Iris pigment epithelial cell (primary cell): Measurements from ENCODE around the gene CAMK1D.

Experiments used
- DNase-seq: peaks from one replicate; pipeline ENCODE4 v3.0.0-alpha.2; 2011; ENCODE audit warnings: low read depth

The CAMK1D gene

DNA sequence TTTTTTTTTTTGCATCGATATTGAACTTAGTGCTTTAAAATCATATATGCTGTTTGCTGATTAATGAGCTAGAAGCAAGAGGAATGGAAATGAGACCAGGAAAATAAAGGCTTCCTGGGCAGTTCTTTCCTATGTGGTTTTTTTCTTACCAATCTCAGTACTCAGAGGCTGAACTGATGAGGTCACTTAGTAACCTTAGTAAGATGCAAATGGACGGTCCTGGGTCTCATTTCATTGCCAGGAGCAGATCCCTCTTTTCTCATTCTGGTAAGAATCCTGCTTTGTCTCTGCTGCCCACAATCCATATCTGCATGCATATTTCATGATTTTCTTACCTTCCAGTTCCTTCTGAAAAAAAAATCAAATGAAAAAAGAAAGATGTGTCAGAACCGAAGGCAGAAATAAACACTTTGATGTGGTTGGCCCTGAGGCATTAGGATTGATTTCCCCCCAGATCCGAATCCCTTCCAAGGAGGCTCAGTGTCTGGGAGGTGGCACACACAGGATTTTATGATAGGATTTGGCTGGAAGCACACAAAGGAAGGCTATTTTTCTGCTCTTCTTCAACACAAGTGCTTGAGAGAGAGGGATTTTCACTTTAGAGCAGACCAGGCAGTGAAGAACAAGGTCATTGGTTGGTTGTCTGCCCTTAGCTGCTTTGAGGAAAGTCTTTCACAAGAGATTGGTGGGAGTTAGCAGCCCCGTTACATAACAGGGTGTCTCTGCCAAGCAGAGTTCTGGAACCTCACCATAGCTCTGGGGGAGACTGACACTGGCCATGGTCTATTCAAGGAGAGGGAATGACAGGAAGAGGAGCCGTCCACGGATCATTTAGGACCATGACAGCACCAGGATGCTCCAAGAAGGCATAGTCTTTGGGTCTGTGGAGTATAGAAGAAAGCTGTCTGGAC lies 150.0 kb downstream of the CAMK1D start:
- DNase-seq, result peak; percentile 14

DNA sequence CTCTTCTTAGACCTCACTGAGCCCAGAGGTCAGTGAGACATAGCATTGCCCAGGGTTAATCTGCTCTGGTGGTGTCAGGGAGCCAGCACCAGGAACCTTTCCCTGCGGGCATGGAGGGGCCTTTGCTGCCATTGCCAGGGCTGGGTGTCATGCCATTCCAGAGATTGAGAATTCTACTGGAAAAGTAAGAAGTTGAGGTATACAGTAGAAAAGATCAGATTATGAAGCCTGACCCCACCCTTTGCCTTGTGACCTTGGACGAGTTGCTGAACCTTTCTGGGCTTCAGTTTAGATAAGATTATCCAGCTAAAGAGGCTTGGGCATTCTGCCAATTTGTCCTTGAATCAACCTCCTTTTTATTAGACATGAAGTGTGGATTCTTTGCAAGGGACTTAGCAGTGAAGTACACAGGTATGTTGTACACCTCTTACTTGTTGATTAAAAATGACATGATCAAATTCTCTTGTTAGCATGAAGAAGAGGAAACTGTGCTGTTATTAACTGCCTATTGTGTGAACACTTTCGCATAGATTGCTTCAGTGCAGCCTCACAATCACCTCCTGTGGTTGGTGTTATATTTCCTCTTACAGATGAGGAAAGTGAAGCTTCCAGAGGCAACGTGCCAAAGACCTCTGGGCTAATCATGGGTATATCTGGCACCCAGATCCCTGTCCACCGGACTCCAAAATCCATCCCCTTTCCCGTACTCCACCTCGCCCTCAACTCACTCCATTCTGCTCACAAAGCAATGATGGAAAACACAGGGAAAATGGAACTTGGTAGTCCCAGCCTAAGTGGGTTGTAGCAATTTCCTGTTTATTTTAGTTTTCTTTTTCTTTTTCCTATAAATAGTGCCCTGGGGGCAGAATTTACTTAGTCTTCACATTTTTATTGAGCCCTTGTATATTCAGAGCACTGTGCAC lies 151.3 kb downstream of the CAMK1D start:
- DNase-seq, result peak; percentile 17

DNA sequence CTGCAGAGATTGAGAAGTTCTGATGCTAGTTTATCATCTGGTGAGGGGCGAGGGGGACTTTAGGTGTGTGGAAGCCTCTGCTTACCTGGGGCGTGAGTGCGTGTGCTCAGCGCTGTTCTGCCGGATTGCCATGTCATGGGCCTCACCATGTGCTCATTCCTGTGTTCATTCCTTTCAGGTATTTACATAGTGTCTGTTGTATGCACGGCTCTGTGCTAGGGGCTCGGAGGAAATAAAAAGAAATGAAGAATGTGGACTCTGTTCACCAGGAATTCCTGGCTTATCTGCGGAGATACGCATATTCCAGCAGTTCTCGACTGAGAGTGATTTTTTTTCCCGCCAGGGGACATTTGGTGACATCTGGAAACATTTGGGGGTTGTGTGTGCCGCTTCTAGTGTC lies 152.0 kb downstream of the CAMK1D start:
- no peak for DNase-seq

DNA sequence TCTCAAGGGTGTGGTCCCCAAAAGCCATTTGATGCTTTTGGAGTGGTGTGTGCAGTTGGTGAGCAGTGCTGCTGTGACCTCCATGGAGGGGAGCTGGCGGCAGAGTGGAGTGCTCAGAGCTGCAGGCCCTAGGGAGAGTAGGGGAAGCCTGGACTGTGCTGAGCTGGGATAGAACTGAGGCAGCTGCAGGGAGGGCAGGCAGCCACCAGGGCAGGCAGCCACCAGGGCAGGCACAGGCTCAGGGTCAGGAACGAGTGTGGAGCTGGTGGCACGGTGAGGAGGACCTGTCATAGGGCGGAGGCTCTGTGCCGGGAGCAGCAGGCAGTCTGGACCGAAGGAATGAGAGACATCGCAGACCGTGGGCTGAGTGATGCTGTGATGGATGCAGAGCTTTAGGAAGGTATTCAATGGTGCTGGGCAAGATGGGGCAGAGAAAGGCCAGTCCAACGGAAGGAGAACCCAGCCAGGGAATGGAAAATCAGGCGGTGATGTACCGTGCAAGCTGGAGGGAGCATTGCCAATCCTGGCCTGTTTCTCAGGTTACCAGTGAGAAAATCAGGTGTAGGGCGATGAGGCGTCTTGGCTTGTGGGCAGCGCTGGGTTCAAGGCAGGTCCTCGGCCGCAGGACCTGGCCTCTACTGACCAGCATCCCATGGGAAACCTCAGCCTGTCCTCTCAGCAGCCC lies 152.6 kb downstream of the CAMK1D start:
- DNase-seq, result no peak

DNA sequence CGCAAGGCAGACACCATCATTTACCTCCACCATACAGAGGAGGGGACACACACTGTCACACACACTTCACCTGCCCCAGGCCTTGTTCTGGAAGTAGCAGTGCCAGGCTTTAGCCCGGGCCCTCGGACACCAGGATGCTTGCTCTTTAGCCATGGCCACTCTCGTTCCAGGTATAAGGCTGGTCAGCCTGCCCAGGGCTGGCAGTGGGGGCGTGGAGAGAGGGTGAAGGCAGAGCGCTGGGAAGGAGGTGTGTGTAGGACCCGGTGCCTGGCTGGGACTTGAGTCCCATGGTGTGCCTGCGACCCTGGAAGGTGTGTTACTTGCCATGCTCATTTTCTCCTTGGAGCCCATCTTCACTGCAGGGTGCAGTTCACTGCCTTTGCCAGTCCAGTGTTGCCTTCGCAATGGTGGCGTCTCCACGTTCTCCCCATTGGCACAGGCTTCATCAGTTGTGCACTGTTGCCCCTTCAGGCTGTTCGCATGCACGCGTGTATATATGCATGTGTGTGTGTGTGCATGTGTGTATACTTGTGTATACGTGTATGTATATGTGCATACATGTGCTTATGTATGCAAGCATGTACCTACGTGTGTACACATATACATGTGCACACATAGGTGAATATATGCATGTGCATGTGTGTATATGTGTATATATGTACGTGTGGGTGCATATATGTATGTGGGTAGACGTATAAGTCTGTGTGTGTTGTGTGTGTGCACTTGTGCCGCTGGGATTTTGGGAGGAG lies 153.4 kb downstream of the CAMK1D start:
- no peak for DNase-seq

DNA sequence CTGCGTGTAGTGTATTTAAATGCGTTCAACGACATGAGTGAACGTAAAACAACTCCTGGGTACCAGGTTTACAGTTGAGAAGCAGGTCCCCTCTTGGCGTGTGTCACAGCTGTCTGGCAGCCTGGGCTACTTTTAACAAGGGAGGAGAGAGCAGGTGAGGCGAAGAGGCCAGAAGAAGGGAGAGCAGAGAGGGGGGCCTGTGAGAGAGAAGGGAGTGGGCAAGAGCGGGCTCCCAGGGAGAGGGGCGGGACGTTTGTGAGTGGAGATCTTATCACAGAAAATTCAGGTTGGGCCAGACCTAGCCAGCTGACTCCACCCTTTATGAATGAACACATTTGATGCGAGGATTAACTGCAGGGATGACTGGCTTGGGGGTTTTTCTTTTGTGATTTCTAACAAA lies 154.0 kb downstream of the CAMK1D start:
- DNase-seq, result no peak

DNA sequence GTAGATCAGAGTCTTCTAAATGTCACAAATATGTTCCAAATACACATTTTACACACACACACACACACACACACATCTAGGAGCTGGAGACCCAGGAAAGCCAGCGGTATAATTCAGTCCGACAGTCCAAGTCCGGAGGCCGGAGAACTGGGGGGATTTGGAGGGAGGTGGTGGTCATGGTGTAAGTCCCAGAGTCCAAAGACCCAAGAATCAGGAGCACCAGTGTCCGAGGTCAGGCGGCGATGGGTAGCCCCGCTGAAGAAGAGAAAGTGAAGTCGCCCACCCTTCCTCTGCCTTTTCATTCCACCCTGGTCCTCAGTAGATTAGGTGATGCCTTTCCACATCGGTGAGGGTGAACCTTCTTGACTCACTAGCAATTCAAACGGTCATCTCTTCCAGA lies 154.8 kb downstream of the CAMK1D start:
- DNase-seq, result no peak

DNA sequence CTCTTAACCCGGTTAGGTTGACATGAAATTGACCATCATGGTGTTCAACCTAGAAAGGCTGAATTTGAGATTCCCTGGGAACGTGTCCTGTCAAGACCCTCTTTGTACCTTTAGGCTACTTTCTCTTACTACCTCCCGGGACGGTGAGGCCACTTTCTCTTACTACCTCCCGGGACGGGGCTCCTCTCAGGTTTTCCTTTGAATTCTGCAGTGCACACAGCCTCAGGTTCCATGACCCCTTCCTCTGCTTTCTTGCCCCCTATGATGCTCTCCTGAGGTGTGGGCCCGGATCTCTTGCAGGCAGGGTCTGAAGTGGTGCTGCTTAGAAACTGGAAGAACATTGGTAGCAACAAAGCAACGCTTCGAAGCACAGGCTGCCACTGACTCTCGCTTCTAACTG lies 155.3 kb downstream of the CAMK1D start:
- no peak for DNase-seq

DNA sequence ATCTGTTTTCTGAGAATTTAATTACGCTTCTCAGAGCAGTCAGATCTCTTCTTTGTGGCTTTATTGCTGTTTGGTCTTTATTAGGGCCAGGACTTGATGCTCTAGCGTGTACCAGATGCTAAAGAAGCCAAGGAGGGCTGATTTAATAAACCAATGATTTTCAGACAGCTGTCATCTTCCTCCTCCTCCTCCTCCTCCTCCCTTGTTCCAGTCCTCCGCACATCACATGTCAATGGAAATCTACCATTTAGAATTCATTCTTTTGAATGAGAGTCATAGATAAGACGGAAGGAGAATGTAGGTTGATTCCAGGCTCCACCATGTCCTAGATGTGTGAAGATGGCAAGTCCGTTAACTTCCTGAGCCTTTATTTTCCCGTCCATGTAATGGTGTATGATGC lies 156.3 kb downstream of the CAMK1D start:
- no peak for DNase-seq

DNA sequence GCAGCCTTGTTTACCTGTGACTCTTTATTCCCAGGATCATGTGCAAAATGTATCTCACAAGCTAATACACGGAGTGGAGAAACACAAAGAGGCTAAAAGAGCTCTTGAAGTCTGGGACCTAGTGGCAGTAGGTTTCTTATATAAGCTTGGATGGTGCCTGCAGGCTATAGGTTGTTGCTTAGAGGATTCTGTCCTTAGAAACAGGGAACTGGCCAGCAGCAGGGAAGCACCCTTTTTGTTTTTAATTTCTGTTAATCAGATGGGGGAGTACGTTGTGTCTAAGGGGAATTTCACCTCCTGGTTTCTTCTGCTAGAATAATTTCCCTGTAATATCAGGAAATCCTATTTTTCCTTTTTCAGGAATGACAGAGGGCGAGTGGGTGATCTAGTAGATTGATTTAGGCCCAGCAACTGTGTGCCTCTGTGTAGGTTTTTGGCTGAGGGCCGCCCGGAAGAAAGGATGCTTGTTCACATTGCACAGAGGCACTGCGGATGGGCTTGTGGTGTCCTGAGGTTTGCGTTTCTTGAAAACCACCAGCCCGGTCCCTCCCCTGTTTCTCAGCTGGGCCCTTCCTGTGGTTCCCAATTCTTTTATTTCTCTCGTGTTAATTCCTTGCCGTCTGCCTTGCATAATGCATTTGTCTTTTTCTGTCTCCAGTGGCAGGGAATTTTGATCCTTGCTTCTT lies 158.0 kb downstream of the CAMK1D start:
- no peak for DNase-seq

DNA sequence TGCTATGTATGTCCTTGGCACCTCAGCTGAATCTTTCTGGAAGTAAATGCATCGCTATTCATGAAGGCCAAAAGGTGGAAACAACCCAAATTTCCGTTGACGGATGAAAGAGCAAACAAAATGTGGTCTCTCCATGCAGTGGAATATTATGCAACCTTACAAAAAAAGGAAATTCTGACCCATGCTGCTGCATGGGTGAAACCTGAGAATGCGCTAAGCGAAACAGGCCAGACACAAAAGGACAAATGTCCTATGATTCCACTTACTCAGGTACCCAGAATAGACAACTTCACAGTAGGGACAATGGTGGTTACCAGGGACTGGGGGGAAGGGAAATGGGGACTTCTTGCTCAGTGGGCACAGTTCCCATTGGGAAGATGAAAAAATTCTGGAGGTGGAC lies 158.8 kb downstream of the CAMK1D start:
- DNase-seq, result no peak

DNA sequence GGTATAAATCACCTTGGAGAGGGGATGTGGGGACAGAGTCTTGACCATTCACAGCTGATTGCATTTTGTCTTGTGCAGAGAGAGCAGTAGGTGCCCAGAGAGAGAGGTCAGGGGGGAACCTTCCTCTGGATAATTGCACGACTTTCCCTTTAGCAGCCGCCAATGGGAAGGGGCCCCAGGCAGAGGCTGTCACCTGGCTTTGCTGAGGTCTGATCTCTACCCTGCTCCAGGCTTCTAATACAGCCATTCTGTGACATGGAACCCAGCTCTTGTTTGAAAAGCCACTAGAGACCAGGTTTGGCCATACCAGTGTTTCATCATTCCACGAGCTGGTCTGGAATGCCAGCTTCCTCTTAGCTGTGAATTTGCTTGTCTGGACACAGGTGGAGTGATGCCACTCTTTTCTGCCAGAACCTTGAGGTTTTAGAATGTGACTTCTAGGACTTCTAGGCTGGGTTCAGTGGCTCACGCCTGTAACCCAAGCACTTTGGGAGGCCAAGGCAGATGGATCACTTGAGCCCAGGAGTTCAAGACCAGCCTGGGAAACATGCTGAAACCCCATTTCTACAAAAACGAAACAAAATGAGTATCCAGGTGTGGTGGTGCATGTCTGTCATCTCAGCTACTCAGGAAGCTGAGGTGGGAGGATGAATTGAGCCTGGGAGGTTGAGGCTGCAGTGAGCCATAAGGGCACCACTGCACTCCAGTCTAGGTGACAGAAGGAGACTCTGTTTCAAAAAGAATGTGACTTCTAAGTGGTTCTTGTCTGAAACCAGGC lies 159.9 kb downstream of the CAMK1D start:
- DNase-seq, result no peak

DNA sequence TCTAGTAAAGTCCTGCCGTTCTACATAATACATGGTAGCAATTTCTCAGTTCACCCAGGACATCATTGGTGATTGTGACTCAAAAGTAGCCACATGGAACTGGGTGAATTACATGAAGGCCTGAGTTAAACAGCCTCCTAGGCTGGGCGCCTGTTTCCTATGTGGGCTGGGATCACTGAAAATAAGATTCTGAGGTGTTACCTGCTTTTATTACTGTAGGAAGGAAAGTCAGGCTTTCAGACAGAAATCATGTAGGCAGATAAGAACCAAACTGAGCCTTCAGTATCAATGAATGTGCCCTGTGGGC lies 160.4 kb downstream of the CAMK1D start:
- DNase-seq, result no peak

DNA sequence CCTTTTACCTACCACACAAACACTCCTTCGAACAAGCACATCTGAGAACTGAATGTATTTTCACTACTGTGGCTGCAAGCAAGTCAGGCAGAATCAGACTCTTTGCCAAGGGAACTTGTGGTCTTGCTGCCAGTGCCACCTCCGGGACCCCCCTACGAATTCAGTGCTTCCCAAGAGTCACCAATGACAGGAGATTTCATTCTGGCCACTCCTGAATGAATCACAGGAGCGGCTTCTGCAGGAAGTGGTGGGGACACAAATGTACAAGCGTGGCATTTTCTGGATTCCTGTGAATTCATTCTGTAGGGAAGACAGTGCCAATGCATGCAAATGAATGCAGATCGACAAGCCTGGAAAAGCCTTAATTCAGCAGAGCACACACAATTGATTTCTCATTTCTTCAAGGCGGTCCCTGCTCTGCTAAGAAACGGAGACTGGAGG lies 161.2 kb downstream of the CAMK1D start:
- no peak for DNase-seq

DNA sequence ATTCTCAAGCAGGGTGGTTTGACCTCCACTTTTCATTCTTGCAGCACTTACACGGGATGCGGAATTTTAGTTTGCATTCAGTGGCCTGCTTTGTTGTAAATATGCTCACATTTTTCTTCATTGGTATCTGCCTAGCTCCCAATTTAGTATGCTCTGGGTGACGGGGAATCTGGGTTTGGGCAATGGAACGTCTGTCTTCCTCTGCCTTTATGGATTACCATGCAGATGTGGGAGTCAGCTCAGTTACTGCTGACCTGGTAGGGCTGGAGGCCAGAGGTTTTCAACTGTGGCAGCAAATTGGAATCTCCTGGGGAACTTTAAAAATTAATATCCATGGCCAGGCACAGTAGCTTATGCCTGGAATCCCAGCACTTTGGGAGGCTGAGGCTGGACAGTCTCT lies 161.6 kb downstream of the CAMK1D start:
- DNase-seq, result no peak

DNA sequence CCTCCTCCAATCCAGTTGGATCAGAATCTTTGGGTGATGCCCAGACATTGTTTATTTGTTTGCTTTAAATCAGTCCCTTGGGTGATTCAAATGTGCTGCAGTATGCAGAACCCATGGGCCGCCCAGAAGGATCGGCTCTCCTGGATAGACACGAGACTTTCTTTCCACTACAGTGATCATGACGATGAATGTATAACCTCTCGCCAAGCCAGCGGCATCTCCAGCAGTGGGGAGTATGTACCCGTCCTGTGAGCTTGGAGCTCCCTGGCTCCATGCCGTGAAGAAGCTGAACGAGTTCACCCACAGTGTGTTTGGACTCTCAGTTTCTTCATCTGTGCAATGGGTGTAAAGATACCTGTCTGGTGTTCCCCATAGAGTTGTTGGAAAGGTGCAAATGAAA lies 162.3 kb downstream of the CAMK1D start:
- DNase-seq, result no peak

DNA sequence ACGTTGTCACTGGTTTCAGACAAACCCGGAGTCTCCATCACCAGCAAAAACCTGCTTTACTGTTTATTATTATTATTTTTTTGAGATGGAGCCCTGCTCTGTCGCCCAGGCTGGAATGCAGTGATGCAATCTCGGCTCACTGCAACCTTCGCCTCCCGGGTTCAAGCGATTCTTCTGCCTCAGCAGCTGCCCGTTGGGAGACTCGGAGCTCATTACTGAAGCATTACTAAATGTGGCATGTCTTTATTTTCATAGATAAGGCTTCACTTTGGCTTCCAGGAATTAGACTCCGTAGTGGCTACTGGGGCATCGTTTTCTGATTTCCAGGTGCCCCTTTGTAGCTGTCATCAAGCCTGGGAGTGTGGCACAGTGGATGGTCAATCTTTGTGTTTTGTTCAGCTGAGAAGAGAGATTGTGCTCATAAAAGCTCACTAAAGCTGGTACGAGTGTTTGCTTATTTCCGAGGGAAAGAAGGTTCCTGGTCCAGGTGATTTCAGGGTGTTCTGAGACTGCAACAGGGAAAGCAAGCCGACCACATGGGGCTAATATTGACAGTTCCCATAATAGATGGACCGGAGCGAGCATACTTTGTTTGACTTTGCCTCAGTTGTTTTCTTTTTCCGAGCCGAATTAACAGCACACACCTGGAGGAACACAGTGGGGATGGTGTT lies 163.1 kb downstream of the CAMK1D start:
- DNase-seq, result no peak

DNA sequence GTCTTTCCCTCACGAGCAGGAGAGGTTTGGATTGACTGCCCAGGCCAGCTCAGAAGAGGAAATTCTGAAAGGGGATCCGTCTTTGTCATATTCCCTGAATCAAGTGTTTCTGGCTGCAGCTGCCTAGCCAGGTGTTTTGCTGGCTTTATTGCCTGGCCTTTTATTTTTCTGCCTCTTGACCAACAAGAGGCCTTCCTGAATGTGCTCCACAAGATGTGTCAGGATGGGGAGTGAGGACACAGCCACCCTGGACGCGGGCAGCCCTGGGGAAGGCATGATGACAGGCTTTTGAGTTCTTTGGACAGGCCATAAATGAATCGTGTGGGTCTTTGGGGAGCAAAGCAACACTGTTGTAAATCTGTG lies 163.6 kb downstream of the CAMK1D start:
- no peak for DNase-seq

DNA sequence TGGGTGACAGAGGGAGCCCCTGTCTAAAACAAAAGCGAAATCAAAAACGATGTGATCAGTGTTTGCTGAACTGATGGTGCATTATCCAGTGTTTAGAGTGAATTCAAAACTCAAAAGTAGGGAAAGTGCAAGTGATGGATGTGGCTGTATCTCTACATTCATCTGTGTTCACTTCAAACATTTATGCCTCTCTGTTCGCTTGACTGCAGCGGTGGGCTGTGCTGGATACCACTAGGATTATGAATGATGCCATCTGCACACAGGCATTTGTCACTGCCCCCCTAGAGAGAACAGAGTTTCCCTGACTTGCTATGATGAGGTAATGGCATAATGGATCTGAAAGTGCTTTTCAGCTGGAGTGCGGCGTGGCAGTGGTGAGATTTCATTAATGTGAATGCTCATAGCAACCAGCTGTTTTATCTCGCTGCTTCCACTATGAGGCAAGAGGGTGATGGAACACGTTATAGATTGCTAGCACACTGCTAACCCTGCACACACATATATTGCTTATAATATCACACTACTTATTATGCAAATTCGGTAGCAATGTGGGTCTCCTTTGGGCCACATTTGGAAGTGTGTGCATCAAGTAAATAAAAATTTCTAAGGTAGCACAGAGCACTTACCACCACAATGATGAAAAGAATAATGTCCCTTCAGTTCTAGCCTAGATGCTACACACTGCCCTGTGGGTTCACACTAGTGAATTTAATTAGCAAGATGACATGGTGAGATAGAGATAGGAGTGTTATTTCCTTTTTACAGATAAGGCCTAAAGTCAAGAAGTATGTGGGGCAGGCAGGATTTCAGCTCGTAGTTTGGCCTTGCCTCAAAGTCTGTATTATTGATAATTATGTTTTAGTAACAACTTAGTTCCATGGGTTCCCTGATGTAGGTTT lies 164.7 kb downstream of the CAMK1D start:
- DNase-seq, result no peak
